ENCODE measurements around the gene TLR3.

- TF ChIP-seq EP300 (conservative IDR thresholded peaks at IDR 0.05; ENCODE audit: poor library complexity, severe bottlenecking) = no peak
- TF ChIP-seq, protein P1, sequence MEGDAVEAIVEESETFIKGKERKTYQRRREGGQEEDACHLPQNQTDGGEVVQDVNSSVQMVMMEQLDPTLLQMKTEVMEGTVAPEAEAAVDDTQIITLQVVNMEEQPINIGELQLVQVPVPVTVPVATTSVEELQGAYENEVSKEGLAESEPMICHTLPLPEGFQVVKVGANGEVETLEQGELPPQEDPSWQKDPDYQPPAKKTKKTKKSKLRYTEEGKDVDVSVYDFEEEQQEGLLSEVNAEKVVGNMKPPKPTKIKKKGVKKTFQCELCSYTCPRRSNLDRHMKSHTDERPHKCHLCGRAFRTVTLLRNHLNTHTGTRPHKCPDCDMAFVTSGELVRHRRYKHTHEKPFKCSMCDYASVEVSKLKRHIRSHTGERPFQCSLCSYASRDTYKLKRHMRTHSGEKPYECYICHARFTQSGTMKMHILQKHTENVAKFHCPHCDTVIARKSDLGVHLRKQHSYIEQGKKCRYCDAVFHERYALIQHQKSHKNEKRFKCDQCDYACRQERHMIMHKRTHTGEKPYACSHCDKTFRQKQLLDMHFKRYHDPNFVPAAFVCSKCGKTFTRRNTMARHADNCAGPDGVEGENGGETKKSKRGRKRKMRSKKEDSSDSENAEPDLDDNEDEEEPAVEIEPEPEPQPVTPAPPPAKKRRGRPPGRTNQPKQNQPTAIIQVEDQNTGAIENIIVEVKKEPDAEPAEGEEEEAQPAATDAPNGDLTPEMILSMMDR (IDR thresholded peaks at IDR 0.05; ENCODE audit: poor library complexity, severe bottlenecking) = no peak
- TF ChIP-seq EZH2 (IDR thresholded peaks at IDR 0.05; ENCODE audit: borderline replicate concordance, insufficient read depth, low read length, poor library complexity, severe bottlenecking) = no peak
- TF ChIP-seq MXI1 (conservative IDR thresholded peaks at IDR 0.05; ENCODE audit: poor library complexity, severe bottlenecking) = no peak
- no peak for TF ChIP-seq POLR2AphosphoS5 (IDR thresholded peaks at IDR 0.05)
- no peak for TF ChIP-seq TAF1 (IDR thresholded peaks at IDR 0.05; ENCODE audit: low read depth)
These were observed 1.1 kb upstream of the TLR3 start for GRCh38 chr4:186067757-186068385.
